Nephron (organoid): ENCODE data around the gene GAK.

Experiments
- H3K27ac Mint-ChIP-seq, 3 experiments: 2 replicates each; pipeline ENCODE4 v1.8.0; 2020; ENCODE audit warnings: mixed read lengths in 3 of 3, mild to moderate bottlenecking in 2 of 3, moderate library complexity in 1 of 3
- H3K27me3 Mint-ChIP-seq: 2 replicates; pipeline ENCODE4 v1.8.0; 2021; ENCODE audit warnings: low read depth, mild to moderate bottlenecking, moderate library complexity, mixed read lengths
- H3K36me3 Mint-ChIP-seq: 2 replicates; pipeline ENCODE4 v1.8.0; 2020; ENCODE audit warnings: low read depth, mixed read lengths
- H3K4me1 Mint-ChIP-seq: 2 replicates; pipeline ENCODE4 v1.8.0; 2020; ENCODE audit warnings: mixed read lengths
- H3K4me3 Mint-ChIP-seq, 3 experiments: 2 replicates each; pipeline ENCODE4 v1.8.0; 2020; ENCODE audit warnings: mild to moderate bottlenecking in 3 of 3, mixed read lengths in 3 of 3, moderate library complexity in 2 of 3
- H3K9me3 Mint-ChIP-seq: 2 replicates; pipeline ENCODE4 v1.8.0; 2020; ENCODE audit warnings: mixed read lengths
- TF ChIP-seq, protein P1 (sequence below), 3 experiments: fragments of 200-600 bp; sonication (generic); IDR thresholded peaks; one replicate each; pipeline ENCODE4 v1.5.0; 2021; ENCODE audit warnings: antibody characterized with exemption in 3 of 3; ENCODE audit not compliant: unreplicated experiment in 3 of 3

The GAK gene

DNA sequence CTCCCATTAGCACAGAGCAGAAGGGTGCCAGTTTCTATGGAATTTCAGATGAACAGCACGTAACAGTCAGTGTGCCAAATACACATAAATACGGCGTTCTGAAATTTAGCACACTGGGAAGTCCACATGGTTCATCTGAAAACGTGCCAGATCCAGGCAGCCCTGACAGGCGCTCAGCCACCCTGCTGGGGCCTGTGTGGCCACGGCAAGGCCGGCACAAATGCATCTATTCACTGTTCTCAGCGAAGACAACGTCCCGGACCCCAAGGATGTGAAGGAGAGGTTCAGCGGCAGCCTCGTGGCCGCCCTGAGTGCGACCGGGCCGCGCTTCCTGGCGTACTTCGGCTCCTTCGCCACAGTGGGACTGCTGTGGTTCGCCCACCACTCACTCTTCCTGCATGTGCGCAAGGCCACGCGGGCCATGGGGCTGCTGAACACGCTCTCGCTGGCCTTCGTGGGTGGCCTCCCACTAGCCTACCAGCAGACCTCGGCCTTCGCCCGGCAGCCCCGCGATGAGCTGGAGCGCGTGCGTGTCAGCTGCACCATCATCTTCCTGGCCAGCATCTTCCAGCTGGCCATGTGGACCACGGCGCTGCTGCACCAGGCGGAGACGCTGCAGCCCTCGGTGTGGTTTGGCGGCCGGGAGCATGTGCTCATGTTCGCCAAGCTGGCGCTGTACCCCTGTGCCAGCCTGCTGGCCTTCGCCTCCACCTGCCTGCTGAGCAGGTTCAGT lies 25.6 kb upstream of the GAK start:
- Mint-ChIP-seq H3K4me3 (no peak overlapping the region), H3K36me3 (peaks cover 12% of the 10 kb centered on the region), H3K9me3 (no peaks in the 10 kb centered on the region), H3K27ac (no peak overlapping the region), H3K27me3 (no peaks in the 10 kb centered on the region), H3K4me1 (no peaks in the 10 kb centered on the region)
- TF ChIP-seq, protein P1, sequence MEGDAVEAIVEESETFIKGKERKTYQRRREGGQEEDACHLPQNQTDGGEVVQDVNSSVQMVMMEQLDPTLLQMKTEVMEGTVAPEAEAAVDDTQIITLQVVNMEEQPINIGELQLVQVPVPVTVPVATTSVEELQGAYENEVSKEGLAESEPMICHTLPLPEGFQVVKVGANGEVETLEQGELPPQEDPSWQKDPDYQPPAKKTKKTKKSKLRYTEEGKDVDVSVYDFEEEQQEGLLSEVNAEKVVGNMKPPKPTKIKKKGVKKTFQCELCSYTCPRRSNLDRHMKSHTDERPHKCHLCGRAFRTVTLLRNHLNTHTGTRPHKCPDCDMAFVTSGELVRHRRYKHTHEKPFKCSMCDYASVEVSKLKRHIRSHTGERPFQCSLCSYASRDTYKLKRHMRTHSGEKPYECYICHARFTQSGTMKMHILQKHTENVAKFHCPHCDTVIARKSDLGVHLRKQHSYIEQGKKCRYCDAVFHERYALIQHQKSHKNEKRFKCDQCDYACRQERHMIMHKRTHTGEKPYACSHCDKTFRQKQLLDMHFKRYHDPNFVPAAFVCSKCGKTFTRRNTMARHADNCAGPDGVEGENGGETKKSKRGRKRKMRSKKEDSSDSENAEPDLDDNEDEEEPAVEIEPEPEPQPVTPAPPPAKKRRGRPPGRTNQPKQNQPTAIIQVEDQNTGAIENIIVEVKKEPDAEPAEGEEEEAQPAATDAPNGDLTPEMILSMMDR (IDR thresholded peaks at IDR 0.05; ENCODE audit: unreplicated experiment in 3 of 3) = no peak

DNA sequence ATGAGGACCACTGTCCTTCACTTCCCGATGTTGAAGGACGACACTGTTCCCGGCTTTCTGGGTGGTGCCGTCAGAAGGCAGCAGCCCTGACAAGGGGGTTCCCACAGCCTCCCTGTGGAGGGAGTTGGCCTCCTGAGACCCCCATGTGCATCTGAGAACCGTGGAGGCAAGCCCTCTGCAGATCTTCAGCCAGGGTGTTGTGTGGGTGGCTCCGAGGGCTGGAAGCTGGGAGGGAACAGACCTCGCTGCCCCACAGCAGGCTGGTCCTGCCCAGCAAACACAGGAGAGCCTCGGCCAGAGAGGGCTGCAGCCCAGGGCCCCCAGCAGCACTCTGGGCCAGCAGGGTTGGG lies 25.1 kb upstream of the GAK start:
- H3K4me1 Mint-ChIP-seq = no peaks in the 10 kb centered on the region
- H3K27me3 Mint-ChIP-seq = no peaks in the 10 kb centered on the region
- peaks cover 12% of the 10 kb centered on the region for H3K36me3 Mint-ChIP-seq
- H3K4me3 Mint-ChIP-seq = no peak overlapping the region
- no peak overlapping the region for H3K27ac Mint-ChIP-seq
- TF ChIP-seq, protein P1 (IDR thresholded peaks at IDR 0.05; ENCODE audit: unreplicated experiment in 3 of 3) = no peak
- H3K9me3 Mint-ChIP-seq = no peaks in the 10 kb centered on the region

DNA sequence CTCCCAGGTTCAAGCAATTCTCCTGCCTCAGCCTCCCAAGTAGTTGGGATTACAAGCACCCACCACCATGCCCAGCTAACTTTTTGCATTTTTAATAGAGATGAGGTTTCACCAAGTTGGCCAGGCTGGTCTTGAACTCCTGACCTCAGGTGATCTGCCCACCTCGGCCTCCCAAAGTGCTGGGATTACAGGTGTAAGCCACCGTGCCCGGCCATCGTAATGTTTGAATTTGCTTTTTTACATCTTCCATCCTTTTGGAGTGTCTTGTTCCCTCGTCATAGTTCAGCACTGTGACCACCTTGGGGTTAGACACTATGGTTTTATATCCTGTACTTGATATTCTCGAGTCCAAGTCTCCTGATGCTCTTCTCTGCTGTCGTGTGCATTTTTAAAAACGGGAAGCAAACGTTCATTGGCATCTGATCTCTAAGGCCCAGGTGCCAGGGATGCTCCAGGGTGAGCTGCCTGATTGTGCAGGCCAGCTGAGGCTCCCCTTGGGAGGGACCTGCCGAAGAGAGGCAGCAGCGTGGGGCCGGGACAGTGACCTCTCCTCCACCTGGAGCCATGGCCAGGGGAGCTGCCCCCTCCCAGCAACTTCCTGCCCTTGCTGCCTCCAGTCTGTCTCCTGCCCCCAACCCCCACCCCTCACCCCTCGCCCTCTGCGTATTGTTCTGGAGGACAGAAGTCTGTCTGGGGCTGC lies 24.6 kb upstream of the GAK start:
- TF ChIP-seq, protein P1 (IDR thresholded peaks at IDR 0.05; ENCODE audit: unreplicated experiment in 3 of 3) = no peak
- Mint-ChIP-seq H3K9me3 (no peaks in the 10 kb centered on the region), H3K4me1 (no peaks in the 10 kb centered on the region), H3K4me3 (no peak overlapping the region), H3K36me3 (peaks cover 12% of the 10 kb centered on the region), H3K27ac (no peak overlapping the region), H3K27me3 (no peaks in the 10 kb centered on the region)

DNA sequence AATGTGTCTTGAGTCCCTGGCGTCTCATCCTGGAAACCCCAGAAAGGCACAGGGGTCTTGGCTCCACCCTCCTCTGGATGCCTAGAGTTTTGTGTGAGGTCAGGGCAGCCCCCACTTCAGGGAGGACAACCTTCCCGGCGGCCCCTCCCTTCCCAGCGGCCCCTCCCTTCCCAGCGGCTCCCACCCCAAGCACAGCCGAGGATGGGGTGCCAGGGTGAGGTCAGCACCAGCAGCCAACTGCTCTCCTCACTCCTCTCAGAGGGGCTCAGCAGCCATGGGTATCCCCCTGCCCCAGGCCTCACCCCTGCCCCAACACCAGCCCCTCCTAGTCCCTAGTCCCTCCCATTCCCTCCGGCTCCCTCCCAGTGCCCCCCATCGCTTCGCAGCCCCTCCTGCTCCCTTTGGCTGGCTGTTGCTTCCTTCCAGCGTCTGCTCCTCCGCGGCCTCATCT lies 23.8 kb upstream of the GAK start:
- Mint-ChIP-seq H3K4me1 (peaks cover 2% of the 10 kb centered on the region), H3K36me3 (peaks cover 12% of the 10 kb centered on the region), H3K4me3 (no peak overlapping the region), H3K27me3 (no peaks in the 10 kb centered on the region), H3K9me3 (no peaks in the 10 kb centered on the region), H3K27ac (no peak overlapping the region)
- TF ChIP-seq, protein P1 (IDR thresholded peaks at IDR 0.05; ENCODE audit: unreplicated experiment in 3 of 3) = no peak

DNA sequence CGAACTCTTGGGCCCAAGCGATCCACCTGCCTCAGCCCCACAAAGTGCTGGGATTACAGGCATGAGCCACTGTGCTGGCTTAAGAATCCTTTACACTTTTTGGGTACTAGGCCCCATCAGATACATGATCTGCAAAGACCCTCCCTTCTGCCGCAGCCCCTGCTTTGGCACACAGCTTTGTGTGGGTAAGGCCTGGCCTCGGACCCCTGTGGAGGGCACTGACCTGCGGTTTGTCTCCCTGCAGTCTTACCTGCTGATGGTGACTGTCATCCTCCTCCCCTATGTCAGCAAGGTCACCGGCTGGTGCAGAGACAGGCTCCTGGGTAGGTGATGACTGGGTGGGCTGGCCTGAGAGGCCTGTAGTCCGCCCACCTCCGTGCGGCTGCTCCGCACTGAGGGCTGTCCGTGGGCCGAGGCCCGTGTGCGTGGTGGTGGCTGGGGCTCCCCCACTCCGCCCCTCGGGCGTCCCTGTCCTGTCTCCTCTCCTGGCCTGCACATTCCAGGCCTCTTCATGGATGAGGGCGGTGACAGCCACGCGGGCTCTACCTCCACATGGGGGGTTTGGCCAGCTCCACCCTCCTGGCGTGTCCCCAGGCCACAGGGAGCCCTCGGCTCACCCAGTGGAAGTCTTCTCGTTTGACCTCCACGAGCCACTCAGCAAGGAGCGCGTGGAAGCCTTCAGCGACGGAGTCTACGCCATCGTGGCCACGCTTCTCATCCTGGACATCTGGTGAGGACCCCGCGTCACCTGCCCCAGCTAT lies 23.2 kb upstream of the GAK start:
- Mint-ChIP-seq H3K27ac (no peak overlapping the region), H3K4me1 (peaks cover 4% of the 10 kb centered on the region), H3K27me3 (no peaks in the 10 kb centered on the region), H3K36me3 (peaks cover 12% of the 10 kb centered on the region), H3K9me3 (no peaks in the 10 kb centered on the region), H3K4me3 (no peak overlapping the region)
- TF ChIP-seq, protein P1 (IDR thresholded peaks at IDR 0.05; ENCODE audit: unreplicated experiment in 3 of 3) = no peak
